ENCODE data around the gene LSM2. TPM values are rescaled to one million over a fixed set of nuclear protein-coding genes. Genes with fewer than 3 reads are reported as not detected.
A peak's percentile ranks its signal among the peaks of the same experiment; 100 is the strongest.
"Not testable (repeated sequence)": the region's sequence is repeated elsewhere in the genome, so short reads cannot be mapped to it uniquely, and the experiment has no call there.

LSM2 gene
- total RNA-seq, 4 donors from 2014 or later: 25.1 to 43.7 (median 32.9) TPM

DNA sequence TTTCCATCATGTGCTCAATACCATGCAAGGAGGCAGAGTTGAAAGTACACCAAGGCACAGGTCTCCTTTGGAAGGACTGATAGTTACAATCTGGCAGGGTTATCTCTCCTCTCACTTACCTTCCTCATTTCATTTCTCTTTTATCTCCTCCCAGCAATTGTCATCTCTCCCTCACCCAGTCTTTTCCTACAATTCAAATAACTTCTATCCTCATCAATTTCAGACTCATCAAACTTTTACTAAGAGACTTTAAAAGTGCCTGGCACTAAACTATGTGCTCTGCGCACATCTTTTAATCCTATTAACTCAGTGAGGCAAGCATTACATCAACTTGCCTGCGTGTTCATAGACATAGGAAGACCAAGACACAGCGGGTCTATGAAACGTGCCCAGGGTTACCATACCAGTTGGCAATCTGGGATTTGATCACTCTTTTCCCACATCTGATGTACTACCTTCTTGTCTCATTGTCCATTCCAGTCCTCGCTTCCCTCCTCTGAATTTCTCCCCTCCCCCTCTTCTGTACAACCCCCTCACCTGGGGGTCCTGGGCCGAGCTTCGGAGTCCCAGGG, 12.4 kb downstream of the LSM2 start:
- intact Hi-C loops (cut with DNase I; ENCODE audit: low total_unique reads): loop anchor here (2.0 kb wide), 2 partner anchors 54 to 68 kb away; partner anchors contain the start of genes MSH5 and NEU1
- H3K9me3 ChIP-seq: no peaks in the 10 kb centered on the region
- H3K36me3 ChIP-seq: peaks cover 0 to 23% of the 10 kb centered on the region in 2 donors
- peak overlapping the region; percentile 85 to 97 (median 93) for H3K27ac ChIP-seq
- no peaks in the 10 kb centered on the region for H3K27me3 ChIP-seq
- ATAC-seq: no peak
- DNase-seq: no peak
- peaks cover 24 to 26% of the 10 kb centered on the region in 2 donors for H3K4me1 ChIP-seq
- TF ChIP-seq POLR2A (IDR thresholded peaks at IDR 0.05): no peak
- TF ChIP-seq, protein P1, sequence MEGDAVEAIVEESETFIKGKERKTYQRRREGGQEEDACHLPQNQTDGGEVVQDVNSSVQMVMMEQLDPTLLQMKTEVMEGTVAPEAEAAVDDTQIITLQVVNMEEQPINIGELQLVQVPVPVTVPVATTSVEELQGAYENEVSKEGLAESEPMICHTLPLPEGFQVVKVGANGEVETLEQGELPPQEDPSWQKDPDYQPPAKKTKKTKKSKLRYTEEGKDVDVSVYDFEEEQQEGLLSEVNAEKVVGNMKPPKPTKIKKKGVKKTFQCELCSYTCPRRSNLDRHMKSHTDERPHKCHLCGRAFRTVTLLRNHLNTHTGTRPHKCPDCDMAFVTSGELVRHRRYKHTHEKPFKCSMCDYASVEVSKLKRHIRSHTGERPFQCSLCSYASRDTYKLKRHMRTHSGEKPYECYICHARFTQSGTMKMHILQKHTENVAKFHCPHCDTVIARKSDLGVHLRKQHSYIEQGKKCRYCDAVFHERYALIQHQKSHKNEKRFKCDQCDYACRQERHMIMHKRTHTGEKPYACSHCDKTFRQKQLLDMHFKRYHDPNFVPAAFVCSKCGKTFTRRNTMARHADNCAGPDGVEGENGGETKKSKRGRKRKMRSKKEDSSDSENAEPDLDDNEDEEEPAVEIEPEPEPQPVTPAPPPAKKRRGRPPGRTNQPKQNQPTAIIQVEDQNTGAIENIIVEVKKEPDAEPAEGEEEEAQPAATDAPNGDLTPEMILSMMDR (IDR thresholded peaks at IDR 0.05 in 4 of 5, conservative IDR thresholded peaks at IDR 0.05 in 1 of 5): no peak
- H3K4me3 ChIP-seq: peak overlapping the region; percentile 64 to 99 (median 82)
- in situ Hi-C loops (cut with MboI; ENCODE audit: low sequenced_read_pairs in 4 of 4): no loop called here

DNA sequence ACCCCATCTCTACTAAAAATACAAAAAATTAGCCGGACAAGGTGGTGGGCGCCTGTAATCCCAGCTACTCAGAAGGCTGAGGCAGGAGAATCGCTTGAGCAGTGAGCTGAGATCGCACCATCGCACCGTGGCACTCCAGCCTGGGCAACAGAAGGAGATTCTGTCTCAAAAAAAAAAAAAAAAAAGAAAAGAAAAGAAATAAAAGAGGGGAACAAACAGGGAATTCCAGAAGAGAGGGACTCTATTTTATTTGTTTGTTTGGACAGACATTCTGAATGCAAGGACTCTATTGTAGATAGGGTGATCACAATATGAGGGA, 12.9 kb downstream of the LSM2 start:
- intact Hi-C loops (cut with DNase I; ENCODE audit: low total_unique reads): loop anchor here (2.0 kb wide), 2 partner anchors 53 to 69 kb away; partner anchors contain the start of genes MSH5 and NEU1
- H3K9me3 ChIP-seq; in situ Hi-C loops (cut with MboI; ENCODE audit: low sequenced_read_pairs in 4 of 4); DNase-seq; ATAC-seq; H3K27me3 ChIP-seq; H3K4me3 ChIP-seq: not testable (repeated sequence)
- Histone ChIP-seq H3K36me3 (peaks cover 0 to 23% of the 10 kb centered on the region in 2 donors), H3K4me1 (peaks cover 20 to 21% of the 10 kb centered on the region in 2 donors), H3K27ac (peak overlapping the region in 2 of 4 donors; percentile 85 to 97)

DNA sequence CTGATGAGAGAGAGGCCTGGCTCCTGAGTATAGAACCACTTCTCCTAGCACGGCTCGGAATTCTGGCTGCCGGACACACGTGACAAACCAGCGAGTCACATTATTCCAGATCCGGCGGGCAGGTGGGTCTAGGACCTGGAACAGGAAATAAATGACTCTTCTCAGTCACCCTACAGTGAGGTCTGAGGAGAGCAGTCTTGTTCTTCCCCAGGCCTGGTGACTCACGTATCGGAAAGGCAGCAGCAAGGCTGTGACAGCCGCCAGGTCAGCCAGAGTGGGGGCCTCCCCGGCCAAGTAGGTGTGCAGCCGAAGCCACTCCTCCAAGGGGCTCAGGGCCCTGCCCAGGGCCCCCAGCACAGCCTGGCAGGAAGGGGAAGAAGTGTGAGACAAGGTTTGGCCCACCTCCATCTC, 14.0 kb downstream of the LSM2 start:
- H3K9me3 ChIP-seq: no peaks in the 10 kb centered on the region
- DNase-seq: no peak
- no peak overlapping the region for H3K4me3 ChIP-seq
- H3K36me3 ChIP-seq: peaks cover 0 to 25% of the 10 kb centered on the region in 2 donors
- intact Hi-C loops (cut with DNase I; ENCODE audit: low total_unique reads): no loop called here
- ATAC-seq: no peak
- TF ChIP-seq POLR2A (IDR thresholded peaks at IDR 0.05): no peak
- TF ChIP-seq, protein P1 (IDR thresholded peaks at IDR 0.05 in 4 of 5, conservative IDR thresholded peaks at IDR 0.05 in 1 of 5): no peak
- in situ Hi-C loops (cut with MboI; ENCODE audit: low sequenced_read_pairs in 4 of 4): no loop called here
- H3K27me3 ChIP-seq: no peaks in the 10 kb centered on the region
- H3K4me1 ChIP-seq: peaks cover 16 to 18% of the 10 kb centered on the region in 2 donors
- no peak overlapping the region for H3K27ac ChIP-seq

DNA sequence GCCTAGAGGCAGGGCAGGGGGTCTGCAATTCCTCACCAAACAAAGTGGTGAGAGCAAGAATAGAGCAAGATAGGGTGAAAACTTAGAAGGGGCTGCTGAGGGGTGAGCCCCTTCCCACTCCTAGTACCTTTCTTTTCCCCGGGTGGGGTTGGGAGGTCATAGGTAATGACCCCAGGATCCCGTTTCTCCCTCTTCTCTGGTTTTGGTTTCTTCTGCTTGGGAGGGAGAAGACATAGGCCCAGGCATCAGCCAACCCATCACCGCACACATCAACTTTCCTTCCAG, 14.7 kb downstream of the LSM2 start:
- H3K36me3 ChIP-seq: peaks cover 0 to 32% of the 10 kb centered on the region in 2 donors
- DNase-seq: no peak
- H3K27ac ChIP-seq: no peak overlapping the region
- no peak for ATAC-seq
- no peaks in the 10 kb centered on the region for H3K27me3 ChIP-seq
- no peak overlapping the region for H3K4me3 ChIP-seq
- TF ChIP-seq, protein P1 (IDR thresholded peaks at IDR 0.05 in 4 of 5, conservative IDR thresholded peaks at IDR 0.05 in 1 of 5): no peak
- TF ChIP-seq POLR2A (IDR thresholded peaks at IDR 0.05): no peak
- in situ Hi-C loops (cut with MboI; ENCODE audit: low sequenced_read_pairs in 4 of 4) (no loop called here), intact Hi-C loops (cut with DNase I; ENCODE audit: low total_unique reads) (no loop called here)
- peaks cover 16 to 18% of the 10 kb centered on the region in 2 donors for H3K4me1 ChIP-seq
- no peaks in the 10 kb centered on the region for H3K9me3 ChIP-seq

DNA sequence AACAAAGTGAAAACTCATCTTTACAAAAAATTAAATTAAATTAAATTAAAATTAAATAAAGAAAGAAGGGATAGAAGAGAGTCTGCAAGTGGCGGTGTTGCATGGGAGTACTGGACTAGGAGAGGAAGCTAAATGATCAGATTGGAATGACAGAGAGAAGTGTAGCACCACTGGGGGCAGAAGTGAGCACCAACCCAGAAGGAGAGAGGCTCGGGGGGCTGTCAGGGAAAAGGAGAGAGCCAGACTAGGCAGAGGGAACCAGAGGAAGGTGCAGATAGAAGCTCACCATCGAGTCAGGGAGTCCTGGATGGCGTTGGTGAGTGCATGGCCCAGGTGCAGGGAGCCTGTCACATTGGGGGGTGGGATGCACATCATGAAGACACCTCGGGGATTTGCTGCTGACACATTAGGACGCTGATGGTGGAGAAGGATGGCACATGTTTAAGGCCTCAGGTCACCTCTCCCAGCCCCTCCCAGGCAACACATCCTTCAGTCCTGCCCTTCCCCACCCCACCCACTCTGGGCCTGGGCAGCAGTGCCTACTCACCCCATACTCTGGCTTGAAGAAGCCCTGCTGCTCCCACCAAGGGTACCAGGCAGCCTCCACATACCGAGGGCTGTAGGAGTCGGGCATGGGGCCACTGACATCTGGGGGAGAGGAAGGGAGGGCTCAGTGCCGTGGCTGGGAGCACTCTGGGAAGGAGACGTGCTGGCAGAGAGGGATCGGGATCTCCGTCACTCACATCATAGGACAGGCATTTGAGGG, 15.3 kb downstream of the LSM2 start:
- Histone ChIP-seq H3K27ac (no peak overlapping the region), H3K36me3 (peaks cover 0 to 36% of the 10 kb centered on the region in 2 donors), H3K4me3 (no peak overlapping the region), H3K27me3 (no peaks in the 10 kb centered on the region), H3K9me3 (no peaks in the 10 kb centered on the region), H3K4me1 (peaks cover 16 to 18% of the 10 kb centered on the region in 2 donors)
- TF ChIP-seq POLR2A (IDR thresholded peaks at IDR 0.05): no peak
- TF ChIP-seq, protein P1 (IDR thresholded peaks at IDR 0.05 in 4 of 5, conservative IDR thresholded peaks at IDR 0.05 in 1 of 5): peak in 4 of 5 experiments; percentile 13 to 53 (median 28)
- ATAC-seq (no peak), DNase-seq (no peak)
- intact Hi-C loops (cut with DNase I; ENCODE audit: low total_unique reads) (no loop called here), in situ Hi-C loops (cut with MboI; ENCODE audit: low sequenced_read_pairs in 4 of 4) (no loop called here)

Data from gastrocnemius medialis (tissue), 4 donors.